GM23248 (cell line): ENCODE data around the gene FAM171A1. TPM values are rescaled to one million over a fixed set of nuclear protein-coding genes. Genes with fewer than 3 reads are reported as not detected.
A peak's percentile ranks its signal among the peaks of the same experiment; 100 is the strongest.

Experiments used
- DNase-seq: peaks from one replicate; pipeline ENCODE4 v3.0.0-alpha.2; 2015
- H2AFZ ChIP-seq: fragments of 200-600 bp; sonication (generic); 2 replicates; pipeline ENCODE4 v1.6.1; 2016; ENCODE audit warnings: antibody characterized with exemption
- H3F3A ChIP-seq: fragments of 200-600 bp; sonication (generic); 2 replicates; pipeline ENCODE4 v1.6.1; 2016; ENCODE audit warnings: mild to moderate bottlenecking, antibody characterized with exemption, mixed run types; ENCODE audit not compliant: insufficient read depth
- H3K27ac ChIP-seq: fragments of 200-600 bp; sonication (generic); 2 replicates; pipeline ENCODE4 v1.5.1; 2016; ENCODE audit warnings: mild to moderate bottlenecking
- H3K27me3 ChIP-seq: fragments of 200-600 bp; sonication (generic); replicated peaks from 2 replicates; pipeline ENCODE4 v1.6.1; 2016; ENCODE audit warnings: mild to moderate bottlenecking; ENCODE audit not compliant: insufficient read depth
- H3K36me3 ChIP-seq: fragments of 200-600 bp; sonication (generic); 2 replicates; pipeline ENCODE4 v1.6.1; 2016; ENCODE audit warnings: low read depth, mild to moderate bottlenecking
- H3K4me1 ChIP-seq: fragments of 200-600 bp; sonication (generic); 2 replicates; pipeline ENCODE4 v1.6.1; 2016; ENCODE audit warnings: mild to moderate bottlenecking; ENCODE audit not compliant: insufficient read depth
- H3K4me2 ChIP-seq: fragments of 200-600 bp; sonication (generic); one replicate; pipeline ENCODE4 v1.6.1; 2016; ENCODE audit warnings: mild to moderate bottlenecking; ENCODE audit not compliant: unreplicated experiment
- H3K4me3 ChIP-seq: fragments of 200-600 bp; sonication (generic); 2 replicates; pipeline ENCODE4 v1.5.1; 2016; ENCODE audit warnings: mild to moderate bottlenecking
- H3K79me2 ChIP-seq: fragments of 200-600 bp; sonication (generic); 2 replicates; pipeline ENCODE4 v1.6.1; 2016; ENCODE audit warnings: mild to moderate bottlenecking; ENCODE audit not compliant: insufficient read depth
- H3K9ac ChIP-seq: fragments of 200-600 bp; sonication (generic); 2 replicates; pipeline ENCODE4 v1.6.1; 2016; ENCODE audit warnings: mild to moderate bottlenecking
- H3K9me2 ChIP-seq: fragments of 200-600 bp; sonication (generic); 2 replicates; pipeline ENCODE4 v1.6.1; 2016; ENCODE audit warnings: mixed run types, mild to moderate bottlenecking, moderate library complexity; ENCODE audit not compliant: insufficient read depth
- H3K9me3 ChIP-seq: fragments of 200-600 bp; sonication (generic); one replicate; pipeline ENCODE4 v1.6.1; 2017; ENCODE audit warnings: low read depth
- H4K20me1 ChIP-seq: fragments of 200-600 bp; sonication (generic); 2 replicates; pipeline ENCODE4 v1.6.0; 2016; ENCODE audit not compliant: insufficient read depth
- EZH2 ChIP-seq: fragments of 200-600 bp; sonication (generic); IDR thresholded peaks from 2 replicates; pipeline ENCODE4 v1.6.1; 2018; ENCODE audit warnings: antibody characterized with exemption, mild to moderate bottlenecking; ENCODE audit not compliant: insufficient read depth, poor library complexity, severe bottlenecking
- EZH2phosphoT487 ChIP-seq: fragments of 200-600 bp; sonication (generic); IDR thresholded peaks from 2 replicates; pipeline ENCODE4 v1.6.1; 2018; ENCODE audit warnings: antibody characterized with exemption, moderate library complexity, mild to moderate bottlenecking, low read depth; ENCODE audit not compliant: insufficient read depth
- WGBS, 2 experiments: methylation state at CpG; one replicate each; pipeline ENCODE4 v1.1.6; 2015 to 2017; ENCODE audit warnings: low lambda C conversion rate in 2 of 2, low coverage in 1 of 2; ENCODE audit errors: missing lambda C conversion rate in 2 of 2; 5-methylcytosine and 5-hydroxymethylcytosine counted together
- in situ Hi-C: fragments of 300-500 bp; cut with MboI; formaldehyde crosslinking; loops from 2 replicates; pipeline ENCODE4 v1.15.0; 2020
- polyA plus RNA-seq: library from polyadenylated mRNA; unstranded; fragments of >200 nt; fragmentation: Nextera tagmentation; extraction: Ambion mirVana; gene quantifications from 2 replicates; pipeline ENCODE4 v1.2.1, GENCODE V29; 2016
- total RNA-seq: library from RNA; depleted of rRNA; stranded (reverse); fragments of >200 nt; shearing (Covaris generic); gene quantifications from 2 replicates; pipeline ENCODE4 v1.2.3, GENCODE V29; 2014

FAM171A1 gene
- total and polyA plus RNA-seq, 2 experiments from 2014 or later, result 11.2 to 25.2 TPM

GRCh38 chr10:15370212-15370855 lies 755 bp downstream of the FAM171A1 start:
- H3K27me3 ChIP-seq, result no peaks in the 10 kb centered on the region
- peaks cover 9% of the 10 kb centered on the region; the same call in 1 of the 2 replicates for H3F3A ChIP-seq
- H2AFZ ChIP-seq, result peak overlapping the region; percentile 80
- H3K9me3 ChIP-seq, result no peaks in the 10 kb centered on the region
- no peaks in the 10 kb centered on the region for H3K36me3 ChIP-seq
- peak overlapping the region; percentile 83 for H3K9ac ChIP-seq
- peak overlapping the region; percentile 77 for H3K4me3 ChIP-seq
- no peaks in the 10 kb centered on the region for H3K9me2 ChIP-seq
- peak overlapping the region; percentile 82 for H3K4me2 ChIP-seq
- 1% methylated on average over 23 to 49 of the region's 65 CpGs for WGBS, 2 experiments
- H4K20me1 ChIP-seq, result no peaks in the 10 kb centered on the region
- H3K79me2 ChIP-seq, result peaks cover 48% of the 10 kb centered on the region
- peaks cover 6% of the 10 kb centered on the region; the same call in 1 of the 2 replicates for H3K4me1 ChIP-seq
- peak overlapping the region; percentile 16; the same call in 1 of the 2 replicates for H3K27ac ChIP-seq
- in situ Hi-C loops, result no loop called here
- no peak for TF ChIP-seq EZH2
- TF ChIP-seq EZH2phosphoT487, result no peak
- peak; percentile 67 for DNase-seq

GRCh38 chr10:15369256-15370211 lies 1.6 kb downstream of the FAM171A1 start:
- in situ Hi-C loops, result no loop called here
- H3K9me2 ChIP-seq, result no peaks in the 10 kb centered on the region
- H3K36me3 ChIP-seq, result no peaks in the 10 kb centered on the region
- TF ChIP-seq EZH2phosphoT487, result no peak
- TF ChIP-seq EZH2, result no peak
- peaks cover 9% of the 10 kb centered on the region; the same call in 1 of the 2 replicates for H3F3A ChIP-seq
- H3K4me2 ChIP-seq, result peak overlapping the region; percentile 82
- WGBS, 2 experiments, result 18 to 19% methylated on average over 28 to 29 of the region's 29 CpGs
- peak overlapping the region; percentile 16; the same call in 1 of the 2 replicates for H3K27ac ChIP-seq
- no peaks in the 10 kb centered on the region for H3K27me3 ChIP-seq
- H2AFZ ChIP-seq, result peak overlapping the region; percentile 80
- peak overlapping the region; percentile 83 for H3K9ac ChIP-seq
- H3K79me2 ChIP-seq, result peaks cover 56% of the 10 kb centered on the region
- no peaks in the 10 kb centered on the region for H3K9me3 ChIP-seq
- H3K4me3 ChIP-seq, result peak overlapping the region; percentile 77
- no peaks in the 10 kb centered on the region for H4K20me1 ChIP-seq
- H3K4me1 ChIP-seq, result peaks cover 6% of the 10 kb centered on the region; the same call in 1 of the 2 replicates
- peak; percentile 33 for DNase-seq

DNA sequence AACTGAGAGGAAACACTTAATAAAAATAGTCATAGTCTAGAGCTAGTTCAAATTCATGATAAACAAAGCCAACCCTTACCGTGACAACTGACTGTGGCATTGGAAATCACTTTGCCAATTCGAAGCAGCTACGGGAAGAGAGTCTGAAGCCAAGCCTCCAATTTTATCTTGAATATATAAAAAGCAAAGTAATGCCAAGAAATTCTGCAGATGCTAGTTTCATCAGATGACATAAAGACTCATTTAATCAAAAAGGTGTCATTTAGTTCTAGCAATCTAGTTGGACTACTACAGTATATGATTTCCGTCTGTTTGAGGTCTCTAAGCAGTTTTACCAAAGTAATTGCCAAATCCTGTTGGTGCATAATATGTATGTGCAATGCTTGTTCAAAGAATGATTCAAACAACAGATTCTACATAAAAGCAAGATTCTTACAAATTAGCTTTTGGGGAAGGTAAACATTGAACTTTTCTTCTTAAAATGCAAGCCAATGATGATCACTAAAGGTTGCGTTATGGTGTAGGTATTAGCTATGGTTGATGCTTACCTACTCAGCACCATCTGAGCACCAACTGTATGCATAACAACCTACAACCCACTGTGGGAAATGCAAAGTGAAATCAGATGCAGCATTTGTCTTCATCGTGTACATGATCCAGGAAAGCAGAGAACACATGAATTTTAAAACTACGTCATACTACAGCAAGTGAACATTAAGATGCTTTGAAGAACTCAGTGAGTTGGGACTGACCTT lies 2.8 kb downstream of the FAM171A1 start:
- no peaks in the 10 kb centered on the region for H3K27me3 ChIP-seq
- H3F3A ChIP-seq, result peaks cover 9% of the 10 kb centered on the region; the same call in 1 of the 2 replicates
- H2AFZ ChIP-seq, result no peak overlapping the region
- TF ChIP-seq EZH2phosphoT487 (no peak), EZH2 (no peak)
- DNase-seq, result no peak
- no peak overlapping the region for H3K27ac ChIP-seq
- H4K20me1 ChIP-seq, result no peaks in the 10 kb centered on the region
- no peak overlapping the region for H3K9ac ChIP-seq
- no peaks in the 10 kb centered on the region for H3K36me3 ChIP-seq
- peak overlapping the region; percentile 82 for H3K4me2 ChIP-seq
- no peaks in the 10 kb centered on the region for H3K9me2 ChIP-seq
- H3K79me2 ChIP-seq, result peaks cover 68% of the 10 kb centered on the region
- in situ Hi-C loops, result no loop called here
- no peaks in the 10 kb centered on the region for H3K9me3 ChIP-seq
- WGBS, 2 experiments, result 83 to 84% methylated on average over 7 of the region's 7 CpGs
- H3K4me1 ChIP-seq, result peaks cover 6% of the 10 kb centered on the region; the same call in 1 of the 2 replicates
- H3K4me3 ChIP-seq, result no peak overlapping the region
